ENCODE measurements around the gene TNPO3. TPM values are rescaled to one million over a fixed set of nuclear protein-coding genes. Genes with fewer than 3 reads are reported as not detected.
"Not testable (repeated sequence)": the region's sequence is repeated elsewhere in the genome, so short reads cannot be mapped to it uniquely, and the experiment has no call there.

The TNPO3 gene
- polyA plus RNA-seq, 1 donor, result 30.9 TPM

DNA sequence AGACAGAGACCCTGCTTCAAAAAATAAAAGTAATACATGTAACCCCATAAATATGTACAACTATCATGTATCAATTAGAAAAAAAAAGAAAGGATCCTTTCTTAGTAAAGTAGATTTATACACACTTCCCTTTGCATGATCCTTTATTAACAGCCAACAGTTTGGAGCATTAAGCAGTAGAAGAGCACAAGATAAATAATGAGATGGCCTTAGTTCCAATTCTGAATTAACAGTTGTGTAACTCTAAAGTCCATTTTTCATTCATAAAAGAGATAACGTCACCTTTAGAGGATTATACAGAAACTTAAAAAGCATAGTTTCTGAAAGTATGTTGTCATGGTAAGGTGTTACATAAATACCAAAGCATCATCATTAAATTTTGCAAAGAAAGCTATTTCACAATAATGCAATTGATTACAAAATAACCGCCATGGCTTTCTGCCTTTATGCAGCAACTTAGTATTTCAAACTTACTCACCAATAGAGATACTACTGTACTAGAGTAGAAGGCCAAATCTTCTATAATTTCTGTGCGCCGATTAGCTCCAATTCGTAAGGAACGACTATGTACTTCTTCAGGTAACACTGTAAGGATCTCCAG lies 40.3 kb downstream of the TNPO3 start:
- no peak for DNase-seq

DNA sequence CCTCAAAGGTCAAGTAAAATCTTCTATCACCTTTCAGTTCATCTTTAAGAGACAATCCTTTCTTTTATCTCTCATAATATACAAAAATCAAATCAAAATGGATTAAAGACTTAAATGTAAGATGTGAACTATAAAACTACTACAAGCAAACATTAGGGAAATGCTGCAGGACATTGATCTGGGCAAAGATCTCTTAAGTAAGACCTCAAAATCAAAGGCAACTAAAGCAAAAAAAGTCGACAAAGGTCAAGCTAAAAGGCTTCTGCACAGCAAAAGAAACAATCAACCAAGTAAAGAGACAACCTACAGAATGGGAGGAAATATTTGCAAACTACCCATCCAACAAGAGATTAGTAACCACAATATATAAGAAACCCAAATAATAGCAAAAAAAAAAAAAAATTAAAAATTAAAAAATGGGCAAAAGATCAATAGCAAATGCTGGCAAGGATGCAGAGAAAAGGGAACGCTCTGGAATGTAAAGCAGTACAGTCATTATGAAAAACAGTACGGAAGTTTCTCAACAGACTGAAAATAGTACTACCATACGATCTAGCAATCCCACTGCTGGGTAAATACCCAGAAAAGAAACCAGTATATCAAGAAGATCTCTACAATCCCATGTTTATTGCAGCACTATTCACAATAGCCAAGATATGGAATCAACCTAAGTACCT lies 41.7 kb downstream of the TNPO3 start:
- DNase-seq, result no peak

DNA sequence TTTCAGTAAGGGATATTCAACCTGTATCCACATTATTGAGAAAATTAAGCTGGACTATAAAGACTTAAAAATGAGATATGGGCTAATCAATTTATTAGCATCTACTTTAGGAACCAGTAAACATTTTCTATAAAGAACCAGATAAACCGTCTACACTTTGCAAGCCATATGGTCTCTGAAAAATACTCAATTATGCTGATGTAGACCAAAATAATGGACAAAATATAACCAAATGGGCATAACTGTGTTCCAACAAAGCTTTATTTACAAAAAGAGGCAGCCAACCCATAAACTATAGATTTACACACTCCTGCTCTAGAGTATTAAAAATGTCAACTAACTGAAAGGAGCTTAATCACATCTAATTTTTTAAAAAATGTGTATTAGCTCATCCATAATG lies 42.3 kb downstream of the TNPO3 start:
- no peak for DNase-seq

DNA sequence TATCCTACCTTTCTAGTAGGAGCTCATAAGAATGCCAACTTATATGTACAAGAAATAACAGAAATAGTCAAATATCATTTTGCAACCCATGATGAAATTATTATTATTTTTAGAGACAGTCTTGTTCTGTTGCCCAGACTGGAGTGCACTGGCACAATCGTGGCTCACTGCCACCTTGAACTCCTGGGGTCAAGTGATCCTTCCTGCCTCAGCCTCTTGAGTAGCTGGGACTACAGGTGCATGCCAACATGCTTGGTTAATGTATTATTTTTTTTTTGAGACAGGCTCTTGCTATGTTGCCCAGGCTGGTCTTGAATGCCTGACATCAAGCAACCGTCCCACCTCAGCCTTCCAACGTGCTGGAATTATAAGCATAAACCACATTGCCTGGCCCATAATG lies 44.8 kb downstream of the TNPO3 start:
- no peak for DNase-seq

DNA sequence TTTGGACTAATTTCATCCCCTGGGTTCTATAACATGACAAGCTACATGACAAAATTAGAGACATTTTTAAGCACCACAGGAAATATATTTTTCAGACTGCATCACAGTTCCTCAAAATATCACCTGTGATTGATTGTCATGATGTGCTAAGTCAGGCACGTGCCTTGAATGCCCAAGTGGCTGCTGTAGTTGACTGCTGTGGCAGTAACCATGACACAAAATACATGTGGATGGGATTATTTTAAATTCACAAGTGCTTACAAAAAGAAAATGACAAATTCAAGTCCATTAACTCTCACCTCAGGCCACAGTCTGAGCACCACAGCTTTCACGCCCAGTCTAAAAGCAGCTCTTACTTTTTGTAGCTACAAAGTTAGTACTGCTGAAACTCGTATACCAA lies 45.5 kb downstream of the TNPO3 start:
- no peak for DNase-seq

DNA sequence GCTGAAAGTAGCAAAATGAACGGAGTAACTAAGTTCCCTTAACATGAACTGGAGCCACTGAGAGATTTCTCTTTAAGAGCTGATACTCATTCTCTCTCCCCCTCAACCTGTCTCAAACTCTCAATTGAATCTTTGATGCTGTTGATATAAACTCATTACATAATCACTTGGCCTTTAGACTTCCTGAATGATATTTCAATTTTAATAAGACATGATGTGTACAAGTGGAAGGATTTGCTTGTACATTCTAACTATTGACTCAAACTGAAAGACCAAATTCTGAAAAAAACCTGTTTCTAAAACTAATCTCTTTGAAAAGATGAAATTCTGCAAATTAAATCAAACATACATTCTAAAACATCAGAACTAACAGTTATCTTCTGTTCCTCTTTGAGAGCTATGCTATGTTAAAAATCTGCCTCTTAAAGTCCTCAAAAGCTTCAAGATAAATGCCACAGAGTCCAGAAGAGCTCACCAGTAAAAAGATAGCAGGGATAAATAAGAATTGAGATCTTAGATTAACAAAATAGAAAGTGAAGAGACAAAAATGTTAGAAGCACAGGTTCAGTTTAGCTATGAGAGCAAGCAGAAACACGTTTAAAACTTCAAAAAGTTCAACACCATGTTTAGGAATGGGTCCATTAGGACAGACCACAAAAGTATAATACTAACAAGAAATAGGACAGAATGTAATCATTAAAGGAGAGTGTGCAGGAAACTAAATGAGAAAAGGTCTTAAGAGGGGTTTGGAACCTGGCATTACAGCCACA lies 46.1 kb downstream of the TNPO3 start:
- DNase-seq, result no peak

DNA sequence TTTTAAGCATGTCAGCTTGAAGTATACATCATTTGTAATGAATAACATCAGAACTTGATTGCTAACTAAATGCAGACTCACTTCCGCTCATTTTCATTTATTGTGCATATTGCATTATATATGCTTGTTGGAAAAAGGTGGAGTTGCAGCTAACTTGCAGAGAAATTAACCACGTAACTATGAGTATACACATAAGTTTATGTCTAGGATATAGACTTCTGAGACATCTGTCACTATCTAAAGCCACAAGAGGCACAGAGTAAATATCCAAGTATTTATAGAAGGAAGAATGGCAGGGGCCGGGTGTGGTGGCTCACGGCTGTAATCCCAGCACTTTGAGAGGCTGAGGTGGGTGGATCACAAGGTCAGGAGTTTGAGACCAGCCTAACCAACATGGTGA lies 47.3 kb downstream of the TNPO3 start:
- no peak for DNase-seq

DNA sequence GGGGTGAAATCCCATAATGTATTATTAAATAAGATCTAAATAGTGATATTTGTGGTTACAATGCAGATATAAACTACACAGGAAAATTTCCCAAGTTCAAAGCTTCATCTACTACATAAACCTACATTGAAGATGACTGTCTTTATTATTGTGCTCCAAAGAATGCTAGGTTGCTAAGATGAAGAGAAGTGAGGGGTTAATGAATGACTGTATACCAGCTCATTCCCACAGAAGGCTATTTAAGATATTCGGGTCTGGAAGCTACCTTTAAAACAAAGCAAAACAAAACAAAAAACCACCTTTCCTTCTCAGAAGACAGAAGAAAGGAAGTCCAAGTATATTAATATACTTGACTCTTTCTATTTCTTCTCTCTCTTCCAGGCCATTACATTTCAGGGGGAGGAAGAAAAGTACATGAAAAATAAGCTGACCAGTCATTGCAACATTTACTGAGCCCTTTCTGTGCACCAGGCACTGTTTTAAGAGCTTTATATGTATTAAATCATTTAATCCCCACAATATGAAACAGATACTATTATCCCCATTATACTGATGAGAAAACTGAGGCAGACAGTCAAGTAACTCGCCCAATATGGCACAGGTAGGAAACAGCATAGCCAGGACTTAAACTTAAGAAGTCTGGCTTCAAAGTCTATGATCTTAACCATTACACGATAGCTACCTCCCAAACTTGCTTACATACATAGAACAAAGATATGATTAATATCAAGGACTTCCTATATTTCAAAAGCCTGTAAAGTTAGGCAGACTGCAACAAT lies 48.1 kb downstream of the TNPO3 start:
- no peak for DNase-seq

DNA sequence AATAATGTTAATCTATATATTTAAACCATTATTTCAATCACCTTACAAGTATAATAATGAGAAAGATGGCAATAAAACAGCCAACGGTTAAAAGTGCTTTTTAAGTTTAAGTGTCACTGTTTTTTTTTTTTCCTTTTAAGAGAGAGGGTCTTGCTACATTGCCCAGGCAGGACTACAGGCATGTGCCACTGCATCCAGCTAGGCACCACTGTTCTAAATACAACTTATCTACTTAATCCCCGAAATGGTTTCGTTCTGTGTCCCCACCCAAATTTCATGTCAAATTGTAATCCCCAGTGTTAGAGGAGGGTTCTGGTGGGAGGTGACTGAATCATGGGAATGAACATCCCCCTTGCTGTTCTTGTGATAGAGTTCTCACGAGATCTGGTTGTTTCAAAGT lies 49.7 kb downstream of the TNPO3 start:
- DNase-seq, result no peak

DNA sequence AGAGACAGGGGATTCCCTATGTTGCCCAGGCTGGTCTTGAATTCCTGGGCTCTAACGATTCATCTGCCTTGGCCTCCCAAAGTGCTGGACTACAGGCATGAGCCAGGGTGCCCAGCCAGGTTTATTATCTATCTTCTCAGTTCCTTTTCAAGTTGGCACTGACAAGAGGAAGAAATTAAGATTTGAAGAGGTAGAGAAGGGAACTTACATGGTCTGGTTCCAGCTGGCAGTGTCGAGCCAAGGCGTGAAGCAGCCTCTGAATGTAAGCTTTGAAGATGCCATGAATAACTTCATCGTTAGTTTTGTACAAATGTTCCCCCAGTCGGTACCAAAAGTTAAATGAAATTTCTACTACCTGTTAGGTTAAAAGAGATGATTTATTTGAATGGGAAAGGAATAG lies 57.7 kb downstream of the TNPO3 start:
- DNase-seq, result no peak

DNA sequence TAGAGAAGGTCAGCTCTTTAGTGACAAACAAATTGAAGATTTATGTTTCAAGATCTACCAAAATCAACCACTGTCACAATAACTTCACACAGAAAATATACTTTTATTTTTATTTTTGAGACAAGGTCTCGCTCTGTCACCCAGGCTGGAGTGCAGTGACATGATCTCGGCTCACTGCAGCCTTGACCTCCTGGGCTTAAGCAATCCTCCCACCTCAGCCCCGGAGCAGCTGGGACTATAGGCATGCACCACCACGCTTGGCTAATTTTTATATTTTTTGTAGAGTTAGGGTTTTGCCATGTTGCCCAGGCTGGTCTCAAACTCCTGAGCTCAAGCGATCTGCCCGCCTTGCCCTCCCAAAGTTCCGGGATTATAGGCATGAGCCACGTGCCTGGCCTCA lies 60.4 kb downstream of the TNPO3 start:
- not testable (repeated sequence) for DNase-seq

DNA sequence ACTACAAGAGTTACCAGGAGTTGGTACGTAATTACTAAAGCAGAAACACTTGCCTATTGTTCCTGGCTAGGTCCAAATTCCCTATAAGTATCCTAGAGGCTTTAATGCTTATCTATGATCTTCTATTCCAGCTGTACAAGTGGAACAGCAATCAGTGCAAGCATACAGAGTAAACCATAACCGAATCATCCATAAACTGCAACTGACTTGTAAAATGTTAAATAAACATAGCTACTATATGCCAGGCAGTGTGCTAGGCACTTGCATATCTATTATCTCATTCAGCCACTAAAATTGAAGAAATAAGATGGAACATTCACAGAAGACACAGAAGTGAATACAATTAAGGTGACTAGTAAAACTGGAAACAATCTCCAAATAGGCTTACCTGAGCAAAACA lies 61.5 kb downstream of the TNPO3 start:
- no peak for DNase-seq

DNA sequence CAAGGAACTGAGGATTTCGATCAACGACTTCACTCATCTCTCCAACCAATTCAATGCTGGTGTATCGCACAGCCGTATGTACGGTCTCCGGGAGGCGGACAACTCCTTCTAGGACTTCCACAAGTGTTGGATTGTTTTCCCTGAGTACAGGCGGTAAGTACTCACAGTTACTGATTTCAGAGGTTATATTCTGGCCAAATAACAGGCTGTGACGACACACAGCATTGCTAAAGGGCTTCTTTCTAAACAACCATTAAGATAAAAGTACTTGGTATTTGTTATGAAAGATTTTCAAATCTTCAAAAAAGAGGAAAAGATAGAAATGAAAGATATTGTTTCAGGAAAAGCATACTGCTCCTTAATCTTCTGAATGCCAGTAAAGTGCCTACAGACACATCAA lies 65.0 kb downstream of the TNPO3 start:
- DNase-seq, result no peak

DNA sequence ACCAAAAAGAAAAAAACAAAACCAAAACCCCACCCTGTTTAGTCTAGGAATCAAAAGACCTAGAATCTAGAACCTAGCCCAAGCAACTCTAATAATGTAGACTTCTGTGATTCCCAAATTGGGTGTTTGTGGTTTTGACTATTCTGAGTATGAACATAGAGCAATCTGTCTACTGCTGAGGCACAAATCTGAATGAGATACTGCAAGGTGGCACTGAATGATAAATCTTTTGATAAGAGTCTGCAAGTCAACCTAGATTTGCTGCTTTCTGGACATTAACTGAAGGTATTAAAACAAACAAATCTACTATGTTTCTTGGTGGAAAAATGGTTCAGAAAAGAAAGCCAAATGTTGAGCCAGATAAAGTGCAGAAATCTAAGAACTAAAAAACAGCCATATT lies 66.5 kb downstream of the TNPO3 start:
- DNase-seq, result no peak

DNA sequence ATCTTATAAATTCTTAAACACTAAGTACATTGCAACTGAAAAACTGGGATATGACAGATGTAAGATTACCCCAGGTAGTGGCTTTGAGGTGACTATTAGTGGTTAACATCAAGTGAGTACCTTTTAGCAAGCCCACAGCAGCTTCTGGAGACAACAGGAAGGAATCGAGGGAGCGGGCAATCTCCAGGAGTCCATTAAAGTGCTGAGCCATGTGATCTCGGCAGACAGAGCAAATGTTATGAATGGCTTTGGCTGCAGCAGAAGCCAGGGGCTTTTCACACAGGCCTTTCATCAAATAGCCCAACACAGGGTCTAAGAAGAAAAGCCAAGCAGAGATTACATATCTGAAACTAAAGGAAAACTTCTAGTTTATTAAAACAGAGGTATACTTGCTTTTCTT lies 68.3 kb downstream of the TNPO3 start:
- DNase-seq, result no peak

DNA sequence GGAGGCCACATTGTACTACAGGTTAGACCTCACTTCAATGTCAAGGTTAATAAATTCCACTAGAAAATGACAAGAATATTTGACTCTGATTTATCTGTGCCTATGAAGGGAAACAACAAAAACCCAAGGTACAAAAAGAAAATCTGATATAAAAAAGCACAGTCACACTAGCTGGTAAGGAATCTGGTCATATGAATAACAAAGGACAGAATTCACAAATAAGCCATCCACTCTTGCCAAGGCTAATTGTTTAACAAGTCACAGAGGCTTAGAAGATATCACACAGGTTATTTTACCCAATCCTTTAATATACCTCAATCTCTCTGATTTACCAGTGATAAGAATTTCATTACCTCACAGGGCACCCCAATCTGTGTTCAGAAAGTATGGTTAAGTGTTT lies 69.3 kb downstream of the TNPO3 start:
- DNase-seq, result no peak

DNA sequence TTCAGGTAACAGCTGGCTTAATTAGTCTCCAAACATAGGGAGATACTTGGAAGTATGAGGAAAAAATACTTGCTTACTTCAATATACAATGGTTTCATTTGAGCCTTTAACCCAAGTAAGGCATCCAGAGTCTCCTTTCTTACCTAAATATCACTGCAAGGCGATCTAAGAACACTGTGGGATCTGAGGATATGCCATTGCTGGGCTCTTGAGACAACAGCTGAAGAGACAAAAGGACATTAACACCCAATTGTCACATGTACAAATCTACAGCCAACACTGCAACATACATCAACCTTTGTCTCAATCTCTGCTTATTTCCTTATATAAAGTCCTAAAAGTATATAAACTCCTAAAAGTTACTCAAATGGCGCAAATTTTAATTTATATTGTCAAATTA lies 72.8 kb downstream of the TNPO3 start:
- DNase-seq, result no peak

DNA sequence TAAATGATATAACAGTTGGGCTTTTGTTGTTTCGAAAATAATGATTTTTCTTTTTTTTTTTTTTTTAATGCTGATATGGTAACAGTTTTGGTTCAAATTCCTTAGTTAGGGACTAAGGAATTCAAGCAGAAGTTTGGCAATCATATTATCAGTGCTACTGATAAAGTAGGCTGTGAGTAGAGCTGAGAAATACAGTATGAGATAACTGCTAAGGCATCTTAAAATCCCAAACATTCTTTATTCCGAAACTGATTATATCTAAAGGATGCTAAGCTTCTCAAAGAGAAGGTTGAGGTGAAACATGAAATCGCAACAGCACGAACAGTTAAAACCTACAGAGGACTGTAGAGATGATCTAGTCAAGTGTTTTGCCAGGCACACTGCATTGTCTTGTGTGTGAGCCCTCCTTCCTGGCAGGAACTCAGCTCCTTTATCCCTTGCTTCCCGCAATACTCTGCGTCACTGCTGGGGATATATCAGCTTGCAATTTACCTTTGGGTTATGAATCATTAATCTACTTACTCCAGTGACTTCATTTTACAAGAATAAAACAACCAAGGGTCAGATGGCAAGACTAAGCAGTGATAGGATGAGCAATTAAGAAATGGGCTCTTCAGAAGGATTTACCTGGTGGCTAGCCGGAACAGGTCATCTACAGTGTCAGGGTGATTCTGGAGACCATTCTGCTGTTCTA lies 80.5 kb downstream of the TNPO3 start:
- no peak for DNase-seq

DNA sequence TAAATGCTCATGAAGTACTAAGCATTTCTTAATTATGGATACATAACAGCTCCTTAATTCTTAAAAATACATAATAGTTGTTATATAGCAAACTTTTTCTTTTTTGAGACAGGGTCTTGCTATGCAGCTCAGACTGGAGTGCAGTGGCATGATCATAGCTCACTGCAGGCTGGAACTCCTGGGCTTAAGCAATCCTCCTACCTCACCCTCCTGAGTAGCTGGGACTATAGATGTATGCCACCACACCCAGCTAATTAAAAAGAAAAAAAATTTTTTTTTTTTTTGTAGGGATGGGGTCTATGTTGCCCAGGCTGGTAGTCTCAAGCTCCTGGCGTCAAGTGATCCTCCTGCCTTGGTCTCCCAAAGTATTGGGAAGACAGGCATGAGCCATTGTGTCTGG lies 86.3 kb downstream of the TNPO3 start:
- no peak for DNase-seq

DNA sequence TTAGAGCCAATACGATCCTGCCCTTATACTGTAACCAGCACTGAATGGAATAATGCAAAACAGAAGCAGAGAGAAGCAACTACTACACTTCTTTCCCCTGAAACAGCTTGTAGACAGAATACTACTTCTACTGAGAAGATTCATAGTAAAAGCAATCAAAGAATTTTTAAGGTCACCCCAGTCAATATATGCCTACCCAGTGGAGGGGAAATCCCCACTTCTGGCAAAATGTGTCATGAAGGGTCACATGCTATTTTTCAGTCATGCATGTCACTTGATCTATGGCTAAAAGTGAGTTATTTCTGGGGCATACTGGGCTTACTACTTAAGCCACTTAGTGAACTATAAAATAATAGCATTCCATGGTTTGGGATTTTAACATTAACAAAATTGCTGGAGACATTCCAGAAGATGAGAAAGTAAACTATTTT lies 91.6 kb downstream of the TNPO3 start:
- no peak for DNase-seq

DNA sequence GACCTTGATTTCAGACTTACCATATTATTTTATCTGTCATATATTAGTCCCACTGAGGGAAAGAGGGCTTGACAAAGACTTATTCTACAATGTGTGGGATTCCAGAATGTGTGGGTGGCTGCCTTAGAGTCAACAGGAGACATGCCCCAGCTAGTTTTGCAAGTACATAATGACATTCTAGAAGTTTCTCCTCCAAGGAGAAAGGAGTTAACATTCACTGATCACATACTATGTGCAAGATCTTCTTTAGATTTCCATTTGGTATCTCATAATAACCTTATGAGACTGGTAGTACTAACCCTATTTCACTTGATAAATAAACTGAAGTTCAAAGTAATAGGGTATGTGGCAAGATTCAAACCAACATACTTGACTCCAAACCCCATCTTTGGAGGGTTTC lies 92.0 kb downstream of the TNPO3 start:
- no peak for DNase-seq

DNA sequence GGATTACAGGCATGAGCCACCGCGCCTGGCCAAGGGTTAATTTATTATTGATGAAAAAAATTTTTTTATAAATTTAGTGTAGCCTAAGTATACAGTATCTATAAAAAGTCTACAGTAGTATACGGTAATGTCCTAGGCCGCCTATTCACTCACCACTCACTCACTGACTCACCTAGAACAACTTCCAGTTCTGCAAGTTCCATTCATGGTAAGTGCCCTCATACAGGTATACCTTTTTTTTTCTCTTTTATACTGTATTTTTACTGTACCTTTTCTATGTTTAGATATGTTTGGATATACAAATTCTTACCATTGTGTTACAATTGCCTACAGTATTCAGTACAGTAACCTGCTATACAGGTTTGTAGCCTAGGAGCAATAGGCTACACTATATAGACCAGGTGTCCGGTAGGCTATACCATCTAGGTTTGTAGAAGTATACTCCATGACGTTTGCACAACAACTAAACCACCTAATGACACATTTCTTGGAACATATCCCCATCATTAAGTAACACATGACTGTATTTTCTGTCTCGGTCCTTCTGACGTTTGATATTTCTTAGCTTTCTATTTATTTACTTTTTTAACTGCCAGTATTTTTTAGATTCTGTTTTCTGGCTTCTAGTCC lies 93.8 kb downstream of the TNPO3 start:
- no peak for DNase-seq

Measured in hindlimb muscle (tissue), 1 donor.